G401.6 (cell line): ENCODE data around the gene ACACA.

Experiments
- FAIRE-seq: peaks from 2 replicates; lab custom pipeline; 2012; peaks lifted over from hg19 to GRCh38; lab: Jason Lieb, UNC

The ACACA gene

GRCh38 chr17:37286430-37286829, 120.2 kb downstream of the ACACA start:
- FAIRE-seq: no peak

DNA sequence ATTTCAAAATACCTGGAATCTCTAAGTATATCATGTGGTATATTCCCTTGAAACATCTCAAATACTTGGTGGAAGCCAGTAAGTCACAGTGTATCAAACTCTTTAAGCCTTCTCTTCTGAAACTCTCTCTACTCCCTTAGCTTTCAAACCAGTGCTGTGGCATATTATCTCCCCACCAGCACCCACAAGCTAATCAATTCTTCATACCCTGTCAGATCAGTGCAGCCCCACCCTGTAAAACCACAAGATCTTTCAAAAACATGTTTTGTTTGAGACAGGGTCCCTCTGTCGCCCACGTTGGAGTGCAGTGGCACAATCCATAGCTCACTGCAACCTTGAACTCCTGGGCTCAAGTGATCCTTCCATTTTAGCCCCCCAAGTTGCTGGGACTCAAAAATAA, 122.4 kb downstream of the ACACA start:
- no peak for FAIRE-seq

- no peak for FAIRE-seq
Observed at GRCh38 chr17:37283414-37283961, 123.1 kb downstream of the ACACA start.

- no peak for FAIRE-seq
Observed at GRCh38 chr17:37280841-37281240, 125.8 kb downstream of the ACACA start.

DNA sequence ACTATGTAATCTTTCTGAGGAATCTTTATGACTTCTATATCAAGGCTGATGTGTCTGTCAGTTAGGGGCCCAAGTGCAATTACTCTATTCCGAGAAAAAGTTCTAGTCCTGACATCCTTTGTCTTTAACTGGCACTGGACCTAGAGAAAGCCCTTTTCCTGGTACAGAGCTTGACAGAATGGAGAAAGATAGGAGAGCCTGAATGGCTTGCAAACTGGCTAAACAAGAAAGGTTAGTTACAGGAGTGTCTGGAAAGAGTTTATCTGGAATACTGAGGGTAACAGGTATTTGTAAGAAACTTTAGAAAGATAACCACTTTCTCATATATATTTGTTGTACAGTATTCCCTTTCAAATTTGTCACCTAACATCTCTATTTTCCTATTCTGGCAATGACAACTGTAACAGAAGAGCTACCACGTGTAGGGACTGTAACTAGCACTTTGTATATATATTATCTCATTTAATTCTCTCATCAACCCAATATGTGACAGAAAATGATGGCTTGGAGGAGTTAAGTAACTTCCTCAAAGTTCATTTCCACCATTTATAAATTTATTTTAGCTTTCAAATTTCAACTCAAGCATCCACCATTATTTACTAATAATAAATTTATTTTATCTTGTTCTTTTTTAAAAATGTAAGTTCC, 128.3 kb downstream of the ACACA start:
- FAIRE-seq: no peak

GRCh38 chr17:37276475-37276874, 130.2 kb downstream of the ACACA start:
- no peak for FAIRE-seq

DNA sequence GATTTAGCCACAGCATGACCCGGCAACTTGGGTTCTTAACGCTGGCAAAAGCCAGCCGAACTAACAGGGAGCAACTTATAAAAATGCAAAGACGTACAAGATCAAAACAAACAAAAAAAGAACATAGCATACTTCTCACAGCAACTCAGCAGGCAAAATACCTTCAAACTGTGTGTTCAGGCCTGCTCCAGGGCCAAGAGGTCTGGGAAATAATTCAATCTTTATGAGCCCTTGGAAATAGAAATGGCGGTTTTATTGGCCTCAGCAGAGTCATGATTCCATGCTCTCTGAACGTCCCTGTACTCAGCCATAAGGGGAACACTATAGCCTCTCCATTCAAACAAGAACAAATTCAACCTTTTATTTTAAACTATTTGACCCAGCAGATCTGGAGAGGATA, 132.2 kb downstream of the ACACA start:
- no peak for FAIRE-seq

GRCh38 chr17:37273409-37274051, 133.1 kb downstream of the ACACA start:
- FAIRE-seq: no peak

DNA sequence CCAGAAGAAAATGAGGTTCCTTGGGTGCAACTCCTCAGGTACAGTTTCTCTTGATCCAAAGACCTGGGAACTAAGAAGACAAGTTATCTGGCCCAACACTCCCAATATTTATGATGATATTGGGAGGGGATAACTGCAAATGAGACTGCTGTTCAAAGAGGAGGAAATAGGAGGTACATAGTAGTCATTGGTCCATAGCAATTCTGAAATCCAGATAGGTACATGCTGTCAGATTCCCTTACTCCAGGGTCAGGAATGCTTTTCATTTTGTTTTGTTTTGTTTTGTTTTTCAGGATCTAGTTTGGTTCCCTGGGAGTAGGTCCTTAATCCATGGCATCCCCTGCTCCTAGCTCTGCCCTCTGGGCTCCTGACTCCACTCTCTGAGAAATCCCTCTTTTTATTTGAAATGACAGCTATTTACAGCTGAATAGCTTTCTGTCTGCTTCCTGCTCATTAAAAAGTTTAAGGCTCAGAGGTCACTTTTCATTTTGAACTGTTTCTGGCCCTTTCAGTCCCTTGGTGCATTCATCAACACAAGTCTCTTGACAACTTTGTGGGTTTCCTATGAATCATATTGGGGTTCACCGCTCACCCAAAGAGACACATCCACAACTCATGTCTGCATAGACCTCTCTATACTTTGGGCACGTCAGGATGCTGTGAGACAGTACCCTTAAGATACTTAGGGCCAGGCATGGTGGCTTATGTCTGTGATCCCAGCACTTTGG, 141.0 kb downstream of the ACACA start:
- no peak for FAIRE-seq

- no peak for FAIRE-seq
Observed at GRCh38 chr17:37261286-37261685, 145.3 kb downstream of the ACACA start.

- FAIRE-seq: no peak
Observed at GRCh38 chr17:37259030-37259735, 147.5 kb downstream of the ACACA start.

- FAIRE-seq: no peak
Observed at GRCh38 chr17:37256627-37257026, 150.0 kb downstream of the ACACA start.

DNA sequence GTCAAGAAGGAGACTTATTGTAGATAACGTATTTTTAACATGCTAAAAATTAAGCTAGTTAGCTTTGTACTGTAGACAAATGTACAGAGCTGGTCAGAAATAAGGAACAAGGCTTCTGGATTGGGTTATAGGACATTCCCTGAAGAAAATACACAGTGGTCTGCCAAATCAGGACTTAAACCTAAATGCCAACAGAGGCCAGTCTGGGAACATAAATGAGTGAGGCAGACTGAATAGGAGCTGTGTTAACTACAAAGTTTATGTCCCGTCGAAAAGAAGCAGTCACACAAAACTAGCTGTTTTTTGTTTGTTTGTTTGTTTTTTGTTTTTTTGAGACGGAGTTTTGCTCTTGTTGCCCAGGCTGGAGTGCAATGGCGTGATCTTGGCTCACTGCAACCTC, 151.2 kb downstream of the ACACA start:
- FAIRE-seq: no peak

DNA sequence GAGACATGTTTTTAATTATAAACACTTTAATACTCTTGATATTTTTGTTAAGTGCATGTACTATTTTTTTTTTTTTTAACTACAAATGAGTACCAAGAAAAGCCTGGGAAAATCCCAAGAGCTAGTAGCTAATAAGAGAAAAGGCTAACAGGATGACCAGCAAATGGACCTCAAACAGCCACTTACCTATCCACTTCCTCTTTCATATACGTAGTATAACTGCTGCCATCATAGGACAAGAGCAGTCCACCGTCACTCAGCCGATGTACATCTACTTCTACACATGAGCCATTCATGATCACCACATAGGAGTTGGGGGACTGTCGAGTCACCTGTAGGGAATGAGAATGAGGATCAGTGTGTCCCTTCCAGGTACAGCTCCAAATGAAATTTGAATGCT, 158.8 kb downstream of the ACACA start:
- no peak for FAIRE-seq

GRCh38 chr17:37246085-37246484, 160.6 kb downstream of the ACACA start:
- no peak for FAIRE-seq

DNA sequence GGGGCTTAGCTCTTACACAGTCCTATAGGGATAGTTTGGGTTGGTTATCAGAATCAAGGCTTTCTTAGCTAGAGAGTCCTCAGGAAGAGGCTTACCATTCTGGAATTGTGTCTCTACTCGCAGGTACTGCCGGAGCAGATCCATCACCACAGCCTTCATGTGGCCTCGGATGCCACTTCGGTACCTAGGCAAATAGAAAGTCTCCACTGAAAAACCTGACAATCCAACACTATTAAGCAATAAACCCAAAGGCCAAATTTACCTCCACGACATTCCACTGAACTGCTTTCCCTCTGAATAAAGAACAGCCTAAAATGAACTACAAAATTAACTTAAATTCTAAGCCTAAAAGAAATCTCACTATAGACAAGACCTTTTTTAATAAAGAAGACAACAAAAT, 166.3 kb downstream of the ACACA start:
- no peak for FAIRE-seq

DNA sequence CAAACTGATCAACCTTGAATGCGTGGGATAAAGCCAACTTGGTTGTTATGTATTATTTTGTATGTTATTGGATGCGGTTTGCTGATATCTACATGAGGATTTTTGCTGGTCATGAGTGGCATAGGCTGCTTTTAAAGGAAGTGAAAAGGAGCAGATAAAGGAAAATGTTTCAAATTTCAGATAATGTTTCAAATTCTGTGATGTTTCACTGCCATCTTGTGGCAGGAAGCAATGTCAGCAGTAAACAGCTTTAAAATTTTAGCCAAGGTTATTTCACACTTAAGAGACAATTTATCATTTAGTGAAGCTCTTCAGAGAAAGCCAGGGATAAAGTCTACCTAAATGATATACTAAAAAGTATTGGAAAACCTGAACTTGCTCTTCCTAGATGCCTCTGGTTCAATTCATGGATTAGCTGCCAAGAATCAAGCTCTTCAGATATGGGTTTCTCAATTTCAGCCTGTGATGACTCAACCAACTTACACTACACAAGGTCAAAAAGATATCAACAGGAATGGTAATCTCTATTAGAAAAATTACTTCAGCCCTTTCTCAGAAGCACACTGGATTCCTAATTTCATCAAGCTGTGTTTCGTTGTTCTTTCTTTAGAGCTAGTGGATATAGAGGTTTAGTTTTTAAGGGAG, 166.8 kb downstream of the ACACA start:
- FAIRE-seq: no peak

DNA sequence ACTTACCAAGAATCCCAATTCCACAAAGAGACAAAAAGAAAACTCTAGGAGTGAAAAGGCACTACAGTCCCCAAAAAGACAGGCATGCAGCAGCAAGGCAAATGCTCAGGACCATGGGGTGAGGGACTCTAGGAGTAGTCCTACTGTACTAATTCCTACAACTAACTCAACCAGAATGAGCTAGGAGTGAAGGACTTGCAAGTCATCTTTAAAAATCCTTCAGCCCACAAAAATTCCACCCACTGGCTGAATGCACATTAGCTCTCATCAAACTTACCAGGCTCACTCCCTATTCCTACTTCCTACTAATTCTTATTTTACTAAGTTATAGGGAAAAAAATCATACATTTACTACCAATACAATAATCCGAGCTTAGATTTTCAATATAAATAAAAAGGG, 172.5 kb downstream of the ACACA start:
- FAIRE-seq: no peak

- FAIRE-seq: no peak
Observed at GRCh38 chr17:37233036-37233435, 173.6 kb downstream of the ACACA start.

- FAIRE-seq: no peak
Observed at GRCh38 chr17:37231887-37232286, 174.7 kb downstream of the ACACA start.

DNA sequence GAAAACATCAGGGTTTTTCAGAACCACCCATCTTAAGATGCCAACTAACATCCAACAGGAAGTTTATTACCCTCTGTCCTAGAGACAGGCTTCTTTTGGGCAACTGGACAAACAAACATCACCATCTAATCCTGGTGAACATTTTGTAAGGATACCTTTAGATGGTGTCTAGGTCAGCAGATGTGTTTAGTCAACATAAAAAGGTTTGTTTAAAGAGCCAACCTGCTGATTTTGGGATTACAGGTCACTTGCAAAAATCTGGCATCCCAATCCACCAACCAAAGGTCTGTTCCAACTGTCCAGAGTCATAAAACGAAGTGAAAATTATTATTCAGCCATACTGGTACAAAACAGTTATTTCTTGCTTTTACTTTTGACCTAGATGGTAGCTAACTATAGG, 176.0 kb downstream of the ACACA start:
- FAIRE-seq: no peak

GRCh38 chr17:37225465-37225864, 181.2 kb downstream of the ACACA start:
- FAIRE-seq: no peak
